Thoracic aorta (tissue), 2 donors: ENCODE results near the gene CLNK. TPM values are rescaled to one million over a fixed set of nuclear protein-coding genes. Genes with fewer than 3 reads are reported as not detected.

Source experiments
- ATAC-seq: fragments of 150-250 bp; one replicate; pipeline ENCODE4 v1.8.0; 2017; ENCODE audit warnings: low read depth; ENCODE audit not compliant: insufficient number of reproducible peaks, low FRiP score
- DNase-seq: peaks from one replicate; pipeline ENCODE4 v3.0.0-alpha.2; 2020; ENCODE audit warnings: low spot score
- H3K27ac ChIP-seq, 2 donors: fragments of 200-600 bp; sonication (generic); 1 replicate in 1 of 2; 2 replicates in 1 of 2; pipeline ENCODE4 v1.5.1; 2016; ENCODE audit warnings: mild to moderate bottlenecking in 2 of 2, moderate library complexity in 2 of 2
- H3K27me3 ChIP-seq: fragments of 200-600 bp; sonication (generic); replicated peaks from 2 replicates; pipeline ENCODE4 v1.6.0; 2016; ENCODE audit warnings: mild to moderate bottlenecking; ENCODE audit not compliant: insufficient read depth
- H3K36me3 ChIP-seq: fragments of 200-600 bp; sonication (generic); one replicate; pipeline ENCODE4 v1.5.1; 2016
- H3K4me1 ChIP-seq, 2 donors: fragments of 200-600 bp; sonication (generic); 1 replicate in 1 of 2; 2 replicates in 1 of 2; pipeline versions ENCODE4 v1.5.1 to v1.6.0; 2016; ENCODE audit warnings: low read depth in 2 of 2, mild to moderate bottlenecking in 1 of 2; ENCODE audit not compliant: control insufficient read depth in 1 of 2
- H3K4me3 ChIP-seq: fragments of 200-600 bp; sonication (generic); 2 replicates; pipeline ENCODE4 v1.5.1; 2016; ENCODE audit warnings: mild to moderate bottlenecking
- H3K9me3 ChIP-seq: fragments of 200-600 bp; sonication (generic); 2 replicates; pipeline ENCODE4 v1.5.1; 2016
- total RNA-seq, 2 donors: library from RNA; depleted of rRNA; stranded (reverse); fragments of >200 nt; gene quantifications; one replicate each; pipeline versions ENCODE4 v1.1.0 to v1.2.3, GENCODE V29; 2016
- TF ChIP-seq, protein P1 (sequence below): fragments of 200-600 bp; sonication (generic); IDR thresholded peaks from one replicate; pipeline ENCODE4 v1.5.1; 2019; ENCODE audit warnings: antibody characterized with exemption

The CLNK gene
- total RNA-seq, 2 donors from 2014 or later, result not detected

DNA sequence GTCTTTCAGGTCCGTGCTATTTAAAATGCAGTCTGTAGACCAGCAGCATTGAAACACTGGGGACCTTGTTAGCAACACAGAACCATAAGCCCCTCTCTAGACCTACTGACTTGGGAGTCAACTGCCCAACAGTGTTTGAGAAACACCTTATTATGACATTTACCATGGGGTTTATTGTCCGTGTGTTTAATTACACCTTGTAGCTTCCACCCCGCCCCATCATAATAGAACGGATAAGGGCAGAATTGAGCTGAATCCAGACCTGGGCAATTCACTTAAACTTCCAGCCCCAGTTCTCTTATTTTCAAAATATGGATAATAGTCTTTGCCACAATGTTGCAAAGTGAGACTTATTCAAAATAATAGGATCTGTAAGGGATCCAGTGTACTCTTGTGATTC, 30.6 kb upstream of the CLNK start:
- H3K4me3 ChIP-seq, result no peak overlapping the region
- peaks cover 4% of the 10 kb centered on the region for H3K9me3 ChIP-seq
- peaks cover 0 to 15% of the 10 kb centered on the region in 2 donors for H3K4me1 ChIP-seq
- no peaks in the 10 kb centered on the region for H3K27me3 ChIP-seq
- TF ChIP-seq, protein P1, sequence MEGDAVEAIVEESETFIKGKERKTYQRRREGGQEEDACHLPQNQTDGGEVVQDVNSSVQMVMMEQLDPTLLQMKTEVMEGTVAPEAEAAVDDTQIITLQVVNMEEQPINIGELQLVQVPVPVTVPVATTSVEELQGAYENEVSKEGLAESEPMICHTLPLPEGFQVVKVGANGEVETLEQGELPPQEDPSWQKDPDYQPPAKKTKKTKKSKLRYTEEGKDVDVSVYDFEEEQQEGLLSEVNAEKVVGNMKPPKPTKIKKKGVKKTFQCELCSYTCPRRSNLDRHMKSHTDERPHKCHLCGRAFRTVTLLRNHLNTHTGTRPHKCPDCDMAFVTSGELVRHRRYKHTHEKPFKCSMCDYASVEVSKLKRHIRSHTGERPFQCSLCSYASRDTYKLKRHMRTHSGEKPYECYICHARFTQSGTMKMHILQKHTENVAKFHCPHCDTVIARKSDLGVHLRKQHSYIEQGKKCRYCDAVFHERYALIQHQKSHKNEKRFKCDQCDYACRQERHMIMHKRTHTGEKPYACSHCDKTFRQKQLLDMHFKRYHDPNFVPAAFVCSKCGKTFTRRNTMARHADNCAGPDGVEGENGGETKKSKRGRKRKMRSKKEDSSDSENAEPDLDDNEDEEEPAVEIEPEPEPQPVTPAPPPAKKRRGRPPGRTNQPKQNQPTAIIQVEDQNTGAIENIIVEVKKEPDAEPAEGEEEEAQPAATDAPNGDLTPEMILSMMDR, result no peak
- no peak overlapping the region for H3K27ac ChIP-seq
- ATAC-seq, result no peak
- H3K36me3 ChIP-seq, result no peaks in the 10 kb centered on the region
- no peak for DNase-seq

DNA sequence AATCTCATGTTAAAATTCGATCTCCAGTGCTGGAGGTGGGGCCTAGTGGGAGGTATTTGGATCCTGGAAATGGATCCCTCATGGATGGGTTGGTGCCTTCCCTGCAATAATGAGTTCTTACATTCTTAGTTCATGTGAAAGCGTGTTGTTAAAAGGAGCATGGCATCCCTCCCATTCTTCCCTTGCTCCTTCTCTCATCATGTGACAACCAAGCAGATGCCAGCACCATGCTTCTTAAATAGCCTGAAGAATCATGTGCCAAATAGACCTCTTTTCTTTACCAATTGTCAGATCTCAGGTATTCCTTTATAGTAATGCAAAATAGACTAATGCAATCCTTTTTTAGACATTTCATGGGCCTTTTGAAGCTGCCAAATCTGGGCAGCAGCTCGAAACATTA, 29.0 kb upstream of the CLNK start:
- Histone ChIP-seq H3K4me3 (no peak overlapping the region), H3K36me3 (no peaks in the 10 kb centered on the region), H3K4me1 (peaks cover 0 to 15% of the 10 kb centered on the region in 2 donors), H3K27ac (no peak overlapping the region), H3K9me3 (peaks cover 4% of the 10 kb centered on the region), H3K27me3 (no peaks in the 10 kb centered on the region)
- TF ChIP-seq, protein P1, result no peak
- ATAC-seq (no peak), DNase-seq (no peak)

- ATAC-seq (no peak), DNase-seq (no peak)
- Histone ChIP-seq H3K27me3 (no peaks in the 10 kb centered on the region), H3K9me3 (no peaks in the 10 kb centered on the region), H3K4me1 (peaks cover 6 to 32% of the 10 kb centered on the region in 2 donors), H3K4me3 (no peak overlapping the region), H3K36me3 (no peaks in the 10 kb centered on the region), H3K27ac (no peak overlapping the region)
- TF ChIP-seq, protein P1, result no peak
Measured at GRCh38 chr4:10706236-10706635, 21.7 kb upstream of the CLNK start.

DNA sequence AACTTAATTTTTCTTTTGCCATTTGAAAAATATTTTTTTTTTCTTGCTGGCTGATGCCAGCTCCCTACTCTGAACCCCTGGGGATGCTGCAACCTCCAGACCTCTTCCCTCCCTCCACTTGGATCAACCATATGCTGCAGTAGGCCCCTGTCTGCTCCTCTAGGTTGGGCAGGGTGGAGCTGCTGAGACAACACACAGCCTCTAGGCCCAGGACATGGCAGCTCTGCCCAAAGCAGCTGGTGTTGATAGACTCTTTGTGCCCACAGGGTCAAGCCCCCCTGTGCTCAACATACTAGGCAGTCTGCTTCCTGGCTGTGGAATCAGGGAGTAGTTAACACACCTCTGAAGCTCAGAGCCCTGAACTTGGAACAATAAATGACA, 19.9 kb upstream of the CLNK start:
- Histone ChIP-seq H3K4me3 (no peak overlapping the region), H3K4me1 (peaks cover 6 to 23% of the 10 kb centered on the region in 2 donors), H3K27me3 (no peaks in the 10 kb centered on the region), H3K27ac (no peak overlapping the region), H3K36me3 (no peaks in the 10 kb centered on the region), H3K9me3 (no peaks in the 10 kb centered on the region)
- TF ChIP-seq, protein P1, result no peak
- no peak for ATAC-seq
- no peak for DNase-seq

DNA sequence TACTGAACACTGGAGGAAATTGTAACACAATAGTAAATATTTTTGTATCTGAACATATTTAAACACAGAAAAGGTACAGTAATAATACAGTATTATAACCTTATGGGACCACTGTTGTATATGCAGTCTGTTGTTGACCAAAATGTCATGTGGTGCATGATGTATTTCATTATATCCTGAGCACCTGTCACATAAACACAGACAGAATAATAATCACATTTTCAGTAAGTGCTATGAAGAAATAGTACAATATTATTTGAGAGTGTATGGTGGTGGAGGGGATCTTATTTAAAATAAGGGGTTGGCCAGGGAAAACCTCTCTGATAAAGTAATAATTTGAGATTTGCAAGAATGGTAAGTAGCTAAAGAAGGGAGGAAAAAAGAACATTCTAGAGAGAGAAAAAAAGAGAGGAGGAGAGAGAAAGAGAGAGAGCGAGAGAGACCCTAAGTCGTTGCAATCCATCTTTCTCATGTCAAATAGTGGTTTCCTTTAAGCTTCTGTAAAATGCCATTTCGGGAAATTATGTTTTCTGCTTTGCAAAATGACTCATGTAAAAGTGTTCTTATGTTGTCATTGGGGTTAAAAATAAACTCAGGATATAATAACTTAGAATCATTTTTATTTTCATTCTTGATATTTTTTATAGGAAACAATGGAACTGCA, 19.3 kb upstream of the CLNK start:
- DNase-seq, result no peak
- TF ChIP-seq, protein P1, result no peak
- peaks cover 6 to 23% of the 10 kb centered on the region in 2 donors for H3K4me1 ChIP-seq
- H3K36me3 ChIP-seq, result no peaks in the 10 kb centered on the region
- ATAC-seq, result no peak
- no peak overlapping the region for H3K4me3 ChIP-seq
- no peak overlapping the region for H3K27ac ChIP-seq
- H3K27me3 ChIP-seq, result no peaks in the 10 kb centered on the region
- H3K9me3 ChIP-seq, result no peaks in the 10 kb centered on the region
